Trophoblast cell (in vitro differentiated cells and primary cell): Measurements from ENCODE around the gene TCF12.

Experiments
- DNase-seq, 2 donors: peaks; one replicate each; pipeline ENCODE4 v3.0.0-alpha.2; 2016
- H2AFZ ChIP-seq: 2 replicates; pipeline ENCODE4 v1.6.1; 2013; ENCODE audit warnings: low read length, moderate library complexity, mild to moderate bottlenecking; ENCODE audit not compliant: insufficient read depth, poor library complexity
- H2AK5ac ChIP-seq: 2 replicates; pipeline ENCODE4 v1.6.1; 2013; ENCODE audit warnings: mild to moderate bottlenecking, low read length
- H2BK120ac ChIP-seq: 2 replicates; pipeline ENCODE4 v1.6.1; 2013; ENCODE audit warnings: low read length, mild to moderate bottlenecking, moderate library complexity; ENCODE audit not compliant: insufficient read depth, poor library complexity
- H2BK12ac ChIP-seq: 2 replicates; pipeline ENCODE4 v1.6.1; 2013; ENCODE audit warnings: mild to moderate bottlenecking, low read length, moderate library complexity
- H2BK5ac ChIP-seq: 2 replicates; pipeline ENCODE4 v1.6.1; 2013; ENCODE audit warnings: low read length, low read depth, moderate library complexity, mild to moderate bottlenecking; ENCODE audit not compliant: poor library complexity
- H3K14ac ChIP-seq: 2 replicates; pipeline ENCODE4 v1.6.1; 2013; ENCODE audit warnings: mild to moderate bottlenecking, low read length
- H3K18ac ChIP-seq: 2 replicates; pipeline ENCODE4 v1.6.1; 2013; ENCODE audit warnings: mild to moderate bottlenecking, low read length
- H3K23ac ChIP-seq: 2 replicates; pipeline ENCODE4 v1.6.1; 2013; ENCODE audit warnings: low read length
- H3K27ac ChIP-seq: 2 replicates; pipeline ENCODE4 v1.5.1; 2013; ENCODE audit warnings: low read depth, mild to moderate bottlenecking, inconsistent platforms, low read length, moderate library complexity
- H3K27me3 ChIP-seq: 2 replicates; pipeline ENCODE4 v1.6.1; 2013; ENCODE audit warnings: inconsistent platforms, mild to moderate bottlenecking, low read length, moderate library complexity; ENCODE audit not compliant: insufficient read depth
- H3K36me3 ChIP-seq, 2 experiments: 1 replicate in 1 of 2; 2 replicates in 1 of 2; pipeline ENCODE4 v1.6.1; 2013; ENCODE audit warnings: low read length in 2 of 2, mild to moderate bottlenecking in 2 of 2, moderate library complexity in 1 of 2; ENCODE audit not compliant: insufficient read depth in 2 of 2, control insufficient read depth in 1 of 2
- H3K4ac ChIP-seq: 2 replicates; pipeline ENCODE4 v1.6.1; 2013; ENCODE audit warnings: low read depth, mild to moderate bottlenecking, low read length, moderate library complexity
- H3K4me1 ChIP-seq, 2 experiments: 1 replicate in 1 of 2; 2 replicates in 1 of 2; pipeline ENCODE4 v1.6.1; 2013; ENCODE audit warnings: low read length in 2 of 2, mild to moderate bottlenecking in 2 of 2, moderate library complexity in 1 of 2; ENCODE audit not compliant: insufficient read depth in 2 of 2, control insufficient read depth in 1 of 2
- H3K4me2 ChIP-seq: 2 replicates; pipeline ENCODE4 v1.6.1; 2013; ENCODE audit warnings: inconsistent platforms, mild to moderate bottlenecking, low read length, moderate library complexity
- H3K4me3 ChIP-seq: 2 replicates; pipeline ENCODE4 v1.5.1; 2013; ENCODE audit warnings: mild to moderate bottlenecking, low read depth, low read length, inconsistent platforms
- H3K79me1 ChIP-seq: one replicate; pipeline ENCODE4 v1.6.1; 2013; ENCODE audit warnings: low read length
- H3K79me2 ChIP-seq: 2 replicates; pipeline ENCODE4 v1.6.1; 2013; ENCODE audit warnings: low read length, mild to moderate bottlenecking; ENCODE audit not compliant: control insufficient read depth, insufficient read depth, poor library complexity
- H3K9ac ChIP-seq: 2 replicates; pipeline ENCODE4 v1.6.1; 2013; ENCODE audit warnings: mild to moderate bottlenecking, low read length
- H3K9me3 ChIP-seq: 2 replicates; pipeline ENCODE4 v1.6.1; 2013; ENCODE audit warnings: low read depth, mild to moderate bottlenecking, control low read depth, inconsistent platforms, low read length; ENCODE audit not compliant: insufficient read depth
- H4K12ac ChIP-seq: 2 replicates; pipeline ENCODE4 v1.6.1; 2013; ENCODE audit warnings: low read depth, mild to moderate bottlenecking, low read length, moderate library complexity
- H4K8ac ChIP-seq: 2 replicates; pipeline ENCODE4 v1.6.1; 2013; ENCODE audit warnings: low read depth, mild to moderate bottlenecking, low read length, moderate library complexity
- H4K91ac ChIP-seq: one replicate; pipeline ENCODE4 v1.6.1; 2013; ENCODE audit warnings: low read depth, mild to moderate bottlenecking, low read length, moderate library complexity
- WGBS: extraction: QIAGEN DNeasy Blood & Tissue Kit; methylation state at CpG from one replicate; pipeline ENCODE4 v1.1.7; 2013; ENCODE audit warnings: missing lambda C conversion rate; ENCODE audit not compliant: insufficient read length, insufficient coverage; ENCODE audit errors: extremely low coverage; 5-methylcytosine and 5-hydroxymethylcytosine counted together

Gene TCF12

GRCh38 chr15:56978898-56979662 is 60.6 kb downstream of the TCF12 start:
- peak; percentile 5 to 64 for DNase-seq

GRCh38 chr15:56980473-56980872 is 62.0 kb downstream of the TCF12 start:
- Histone ChIP-seq H2AK5ac (no peak overlapping the region), H3K4me2 (no peak overlapping the region), H3K4me3 (no peak overlapping the region), H3K14ac (no peak overlapping the region), H2BK120ac (no peak overlapping the region), H4K91ac (no peak overlapping the region), H3K18ac (no peak overlapping the region), H4K8ac (no peak overlapping the region), H3K79me2 (no peaks in the 10 kb centered on the region), H2AFZ (no peak overlapping the region), H3K4ac (peak overlapping the region; percentile 33), H3K79me1 (no peaks in the 10 kb centered on the region), H2BK12ac (no peak overlapping the region), H3K9me3 (no peaks in the 10 kb centered on the region), H4K12ac (no peak overlapping the region), H2BK5ac (no peak overlapping the region), H3K36me3 (peaks cover 0 to 3% of the 10 kb centered on the region in 2 experiments), H3K9ac (no peak overlapping the region), H3K27me3 (no peaks in the 10 kb centered on the region), H3K23ac (no peak overlapping the region), H3K27ac (no peak overlapping the region), H3K4me1 (no peaks in the 10 kb centered on the region)
- DNase-seq, result peak in 1 of 2 donors; percentile 22
- no CpG with 5 or more reads among the region's 3 CpGs for WGBS

More at GRCh38 chr15:56978898-56979662, 60.6 kb downstream of the TCF12 start:
- Histone ChIP-seq H4K8ac (no peak overlapping the region), H3K79me1 (no peaks in the 10 kb centered on the region), H3K79me2 (no peaks in the 10 kb centered on the region), H3K9me3 (no peaks in the 10 kb centered on the region), H3K14ac (no peak overlapping the region), H3K4me2 (no peak overlapping the region), H2AK5ac (no peak overlapping the region), H3K27me3 (no peaks in the 10 kb centered on the region), H3K9ac (no peak overlapping the region), H2AFZ (no peak overlapping the region), H3K23ac (no peak overlapping the region), H3K18ac (no peak overlapping the region), H4K12ac (no peak overlapping the region), H2BK120ac (no peak overlapping the region), H3K36me3 (peaks cover 0 to 3% of the 10 kb centered on the region in 2 experiments), H3K4me3 (no peak overlapping the region), H2BK12ac (no peak overlapping the region), H3K4me1 (no peaks in the 10 kb centered on the region), H3K27ac (no peak overlapping the region), H3K4ac (no peak overlapping the region), H2BK5ac (no peak overlapping the region), H4K91ac (no peak overlapping the region)
- no CpG with 5 or more reads among the region's 2 CpGs for WGBS

GRCh38 chr15:56981160-56981559 is 62.7 kb downstream of the TCF12 start:
- Histone ChIP-seq H4K91ac (no peak overlapping the region), H2BK120ac (no peak overlapping the region)
- WGBS, result no CpG with 5 or more reads among the region's 3 CpGs

GRCh38 chr15:56982987-56983386 is 64.5 kb downstream of the TCF12 start:
- Histone ChIP-seq H2BK5ac (no peak overlapping the region), H3K4me3 (no peak overlapping the region), H3K4me2 (no peak overlapping the region), H2BK12ac (no peak overlapping the region), H3K23ac (no peak overlapping the region), H3K18ac (no peak overlapping the region), H4K8ac (no peak overlapping the region), H3K4ac (no peak overlapping the region), H3K79me2 (no peaks in the 10 kb centered on the region), H3K4me1 (no peaks in the 10 kb centered on the region), H4K12ac (no peak overlapping the region), H3K27me3 (no peaks in the 10 kb centered on the region), H3K9me3 (no peaks in the 10 kb centered on the region), H3K9ac (no peak overlapping the region), H2AK5ac (no peak overlapping the region), H3K27ac (no peak overlapping the region), H4K91ac (no peak overlapping the region), H3K36me3 (peaks cover 0 to 3% of the 10 kb centered on the region in 2 experiments), H3K14ac (no peak overlapping the region), H3K79me1 (no peaks in the 10 kb centered on the region), H2BK120ac (no peak overlapping the region), H2AFZ (no peak overlapping the region)
- WGBS, result no CpG with 5 or more reads among the region's 1 CpG
- DNase-seq, result peak in 1 of 2 donors; percentile 29

More at GRCh38 chr15:56981160-56981559, 62.7 kb downstream of the TCF12 start:
- Histone ChIP-seq H3K14ac (no peak overlapping the region), H3K79me2 (no peaks in the 10 kb centered on the region), H3K4me3 (no peak overlapping the region), H3K36me3 (peaks cover 0 to 3% of the 10 kb centered on the region in 2 experiments), H4K12ac (no peak overlapping the region), H3K9ac (no peak overlapping the region), H3K9me3 (no peaks in the 10 kb centered on the region), H2BK12ac (no peak overlapping the region), H3K4ac (no peak overlapping the region), H3K4me2 (no peak overlapping the region), H4K8ac (no peak overlapping the region), H2BK5ac (no peak overlapping the region), H3K18ac (no peak overlapping the region), H3K27me3 (no peaks in the 10 kb centered on the region), H3K23ac (no peak overlapping the region), H3K27ac (no peak overlapping the region), H2AK5ac (no peak overlapping the region), H3K4me1 (no peaks in the 10 kb centered on the region), H3K79me1 (no peaks in the 10 kb centered on the region), H2AFZ (no peak overlapping the region)
- DNase-seq, result no peak
